GM04503 (cell line): ENCODE measurements around the gene ARAP1.

Experiments used
- DNase-seq: peaks from one replicate; pipeline ENCODE4 v3.0.0-alpha.2; 2012; ENCODE audit warnings: low read depth

The ARAP1 gene

GRCh38 chr11:72723508-72723907 lies 28.7 kb downstream of the ARAP1 start:
- DNase-seq, result no peak

DNA sequence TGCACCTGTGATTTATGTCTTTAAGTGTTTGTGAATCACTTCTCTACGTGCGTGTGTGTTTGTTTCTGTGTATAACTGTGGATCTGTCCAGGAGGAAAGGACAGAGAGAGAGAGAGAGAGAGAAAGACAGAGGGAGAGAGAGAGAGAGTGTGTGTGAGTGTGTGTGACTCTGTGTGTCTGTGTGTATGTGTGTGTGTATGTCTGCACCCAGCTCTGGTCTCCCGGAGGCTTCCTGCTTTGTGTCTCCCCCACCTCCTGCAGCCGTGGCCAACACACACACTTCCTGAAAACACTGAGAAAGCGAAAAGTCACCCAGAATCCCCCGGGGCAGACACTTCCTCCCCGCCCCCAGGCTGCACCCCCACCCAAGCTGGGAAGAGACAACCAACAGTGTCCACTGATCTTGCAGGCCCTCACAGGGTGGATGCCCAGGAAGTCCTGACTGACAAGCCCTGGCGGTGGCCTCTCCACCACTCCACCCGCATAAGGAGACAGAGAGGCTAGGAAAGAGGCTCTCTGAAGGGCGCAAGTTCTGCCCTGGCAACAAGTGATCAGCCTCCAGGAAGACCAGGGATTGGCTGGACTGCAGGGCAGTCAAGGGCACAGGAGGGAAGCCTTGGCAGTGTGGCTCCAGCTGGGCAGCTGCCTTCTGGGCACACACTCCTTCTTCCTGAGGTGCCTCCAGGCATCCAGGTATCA lies 30.0 kb downstream of the ARAP1 start:
- peak; percentile 54 for DNase-seq

GRCh38 chr11:72721689-72722049 lies 30.5 kb downstream of the ARAP1 start:
- DNase-seq, result no peak

- DNase-seq, result no peak
Observed at GRCh38 chr11:72721276-72721675, 30.9 kb downstream of the ARAP1 start.

GRCh38 chr11:72720784-72721183 lies 31.4 kb downstream of the ARAP1 start:
- no peak for DNase-seq

GRCh38 chr11:72720047-72720446 lies 32.2 kb downstream of the ARAP1 start:
- DNase-seq, result no peak

DNA sequence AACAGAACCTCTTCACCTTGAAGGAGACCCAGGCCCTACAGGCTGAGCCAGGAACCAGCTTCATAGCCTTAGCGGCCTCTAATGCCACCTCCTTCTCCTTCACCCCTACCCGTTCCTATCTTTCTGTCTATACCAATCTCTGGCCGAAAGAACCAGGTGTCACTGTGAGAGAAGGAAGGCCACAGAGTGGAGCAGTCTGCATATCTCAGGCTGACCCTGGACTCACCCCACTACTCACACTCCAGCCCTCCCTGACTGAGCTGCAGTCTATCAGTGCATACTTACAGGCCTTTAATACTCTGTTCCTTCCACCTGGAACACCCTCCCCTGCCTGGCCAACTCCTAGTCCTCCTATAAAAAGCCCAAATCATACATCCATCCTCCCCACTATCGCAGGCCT lies 32.7 kb downstream of the ARAP1 start:
- DNase-seq, result no peak

DNA sequence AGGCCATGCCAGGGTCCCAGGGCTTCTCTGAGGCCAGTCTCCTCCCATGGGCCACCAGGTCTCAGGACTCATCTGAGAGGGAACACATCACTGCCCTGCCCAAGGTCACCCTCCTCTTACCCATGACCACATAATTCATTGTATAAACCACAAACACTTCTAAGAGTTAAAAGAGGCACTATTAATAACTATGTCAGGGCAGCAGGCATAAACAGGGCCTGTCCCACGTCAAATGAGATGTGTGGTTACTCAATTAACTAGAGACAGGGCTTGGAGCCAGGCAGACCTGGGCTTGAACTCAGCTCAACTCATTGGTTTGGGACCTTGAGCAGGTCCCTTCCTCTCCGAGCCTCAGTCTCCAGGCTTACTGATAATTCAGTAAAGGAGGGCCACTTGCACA lies 33.1 kb downstream of the ARAP1 start:
- DNase-seq, result no peak

GRCh38 chr11:72718101-72718501 lies 34.1 kb downstream of the ARAP1 start:
- DNase-seq, result no peak

DNA sequence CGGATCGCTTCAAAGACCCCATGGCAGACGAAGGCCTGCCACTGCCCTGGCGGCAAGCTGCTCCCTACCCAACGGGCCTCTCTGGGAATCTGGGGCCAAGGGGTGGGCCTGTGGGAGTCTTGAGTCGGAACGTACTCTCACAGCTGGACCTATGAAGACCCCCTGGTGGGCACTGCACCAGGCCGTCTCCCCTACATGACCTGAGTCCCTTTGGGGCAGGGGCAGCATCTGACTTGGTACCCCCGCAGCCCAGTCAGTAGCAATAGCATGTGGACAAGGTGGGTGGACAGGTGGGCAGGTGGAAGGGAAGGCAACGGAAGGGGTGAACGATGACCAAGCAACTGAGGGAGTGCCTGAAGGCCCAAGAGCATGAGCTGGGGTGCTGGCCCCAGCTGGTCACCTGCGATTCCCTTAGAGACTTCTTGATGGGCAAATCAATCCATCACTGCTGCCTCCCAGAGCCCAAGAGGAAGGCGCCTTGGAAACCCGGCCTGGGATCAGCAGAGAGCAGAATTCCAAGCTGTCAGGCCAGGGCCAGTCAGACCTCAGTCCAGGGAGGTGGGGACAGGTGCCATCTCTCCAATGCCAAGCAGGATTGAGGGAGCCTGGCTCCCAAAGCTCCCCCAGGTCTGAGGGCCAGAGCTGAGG lies 35.3 kb downstream of the ARAP1 start:
- no peak for DNase-seq

DNA sequence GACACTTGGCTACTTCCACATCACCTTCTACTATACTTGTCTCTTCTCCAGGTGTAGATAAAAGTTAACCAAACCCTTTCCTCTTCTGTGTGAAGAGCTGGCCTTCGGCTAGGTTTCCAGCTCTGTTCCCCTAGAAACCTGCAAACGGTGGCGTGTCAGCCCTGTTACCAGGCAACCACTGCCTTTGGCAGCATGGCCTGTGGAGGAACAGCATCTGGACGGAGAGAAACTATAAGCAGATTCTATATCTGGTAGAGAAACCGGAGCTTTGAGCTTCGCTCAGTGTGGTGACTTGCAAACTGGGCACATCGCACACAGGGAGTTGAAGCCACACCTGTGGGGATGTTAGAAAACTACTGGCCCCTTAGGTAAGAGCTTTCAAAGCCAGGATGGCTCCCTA lies 35.9 kb downstream of the ARAP1 start:
- DNase-seq, result no peak

GRCh38 chr11:72712841-72713240 lies 39.4 kb downstream of the ARAP1 start:
- DNase-seq, result no peak

DNA sequence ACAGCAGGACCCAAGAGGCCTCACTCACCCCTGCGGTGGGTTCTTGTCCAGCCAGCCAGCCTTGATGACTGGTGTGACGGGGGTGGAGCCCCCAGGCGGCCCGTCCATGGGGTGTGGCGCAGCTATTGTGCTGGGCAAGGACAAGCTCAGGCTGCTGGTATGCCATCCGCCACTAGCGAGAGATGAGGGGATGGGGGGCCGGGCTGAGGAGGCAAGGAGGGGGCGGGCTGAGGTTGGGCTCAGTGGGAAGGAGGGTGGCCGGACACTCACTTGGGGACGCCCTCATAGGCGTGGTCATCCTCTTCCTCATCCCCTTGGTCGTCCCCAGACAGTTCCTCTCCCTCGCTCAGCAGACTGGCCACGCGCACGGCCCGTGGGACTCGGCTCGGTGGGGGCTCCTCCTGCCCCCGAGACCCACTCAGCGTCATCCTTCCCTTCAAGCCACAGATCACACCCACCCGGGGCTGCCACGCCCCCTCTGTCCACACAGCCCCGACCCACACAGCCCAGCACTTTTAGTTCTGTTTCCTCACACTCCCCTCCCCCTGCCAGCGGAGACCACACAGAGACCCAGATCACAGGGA lies 39.9 kb downstream of the ARAP1 start:
- no peak for DNase-seq

- DNase-seq, result no peak
Observed at GRCh38 chr11:72711141-72711540, 41.1 kb downstream of the ARAP1 start.

DNA sequence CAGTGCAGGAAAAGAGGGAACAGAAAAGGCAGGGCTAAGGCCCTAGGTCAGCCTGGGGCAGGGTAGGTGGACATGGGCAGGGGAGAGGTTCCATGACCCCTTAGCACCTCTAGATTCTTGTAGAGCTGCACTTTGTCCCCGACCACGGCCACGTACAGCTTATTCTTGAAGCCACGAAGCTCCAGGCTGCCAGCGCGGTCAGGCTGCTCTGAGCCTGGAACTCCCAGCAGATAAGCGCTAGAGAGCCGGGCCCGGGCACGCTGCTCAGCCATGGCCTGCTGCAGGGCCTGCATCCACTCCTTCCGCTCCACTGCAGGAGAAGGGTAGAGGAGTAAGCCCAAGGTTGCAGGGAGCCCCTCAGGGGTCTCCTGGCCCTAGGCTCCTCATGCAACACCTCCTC lies 41.9 kb downstream of the ARAP1 start:
- DNase-seq, result no peak

DNA sequence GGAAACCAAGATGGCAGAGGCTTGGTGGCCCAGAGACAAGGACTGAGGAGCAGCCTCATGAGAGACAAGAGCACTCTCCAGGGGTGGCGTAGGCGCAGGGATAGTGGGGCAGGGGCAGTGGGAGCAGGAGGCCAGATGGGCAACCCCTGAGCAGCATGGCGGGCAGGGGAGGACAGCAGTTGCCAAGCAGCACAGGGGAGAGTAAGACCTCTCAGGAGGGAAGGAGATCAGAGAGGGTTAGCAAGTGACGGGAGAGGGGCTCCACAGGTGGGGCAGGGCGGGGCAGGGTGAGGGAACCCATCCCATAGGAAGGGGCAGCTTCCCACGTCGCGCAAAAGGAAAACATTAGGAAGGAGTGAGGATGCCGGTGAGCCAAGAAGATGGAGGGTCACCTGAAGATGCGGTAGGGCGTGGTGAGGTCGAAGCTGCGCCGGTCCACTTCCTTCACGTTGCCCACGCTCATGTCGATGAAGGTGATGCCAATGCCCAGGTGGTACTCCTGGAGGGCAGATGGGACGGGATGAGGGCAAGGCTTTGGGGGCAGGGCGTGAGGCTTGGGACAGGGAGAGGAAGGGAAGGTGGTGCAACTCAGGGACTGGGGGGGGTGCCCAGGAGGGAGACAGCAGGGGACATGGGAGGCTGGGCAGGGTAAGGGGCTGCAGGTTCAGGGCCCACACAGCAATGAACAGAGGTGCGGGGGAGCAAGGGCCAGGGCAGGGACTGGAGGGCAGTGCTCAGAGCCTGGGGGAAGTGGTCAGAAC lies 42.5 kb downstream of the ARAP1 start:
- no peak for DNase-seq

- no peak for DNase-seq
Observed at GRCh38 chr11:72707032-72707431, 45.2 kb downstream of the ARAP1 start.

GRCh38 chr11:72706579-72706978 lies 45.6 kb downstream of the ARAP1 start:
- no peak for DNase-seq

- DNase-seq, result no peak
Observed at GRCh38 chr11:72705442-72706365, 46.5 kb downstream of the ARAP1 start.

GRCh38 chr11:72704783-72705265 lies 47.4 kb downstream of the ARAP1 start:
- no peak for DNase-seq

DNA sequence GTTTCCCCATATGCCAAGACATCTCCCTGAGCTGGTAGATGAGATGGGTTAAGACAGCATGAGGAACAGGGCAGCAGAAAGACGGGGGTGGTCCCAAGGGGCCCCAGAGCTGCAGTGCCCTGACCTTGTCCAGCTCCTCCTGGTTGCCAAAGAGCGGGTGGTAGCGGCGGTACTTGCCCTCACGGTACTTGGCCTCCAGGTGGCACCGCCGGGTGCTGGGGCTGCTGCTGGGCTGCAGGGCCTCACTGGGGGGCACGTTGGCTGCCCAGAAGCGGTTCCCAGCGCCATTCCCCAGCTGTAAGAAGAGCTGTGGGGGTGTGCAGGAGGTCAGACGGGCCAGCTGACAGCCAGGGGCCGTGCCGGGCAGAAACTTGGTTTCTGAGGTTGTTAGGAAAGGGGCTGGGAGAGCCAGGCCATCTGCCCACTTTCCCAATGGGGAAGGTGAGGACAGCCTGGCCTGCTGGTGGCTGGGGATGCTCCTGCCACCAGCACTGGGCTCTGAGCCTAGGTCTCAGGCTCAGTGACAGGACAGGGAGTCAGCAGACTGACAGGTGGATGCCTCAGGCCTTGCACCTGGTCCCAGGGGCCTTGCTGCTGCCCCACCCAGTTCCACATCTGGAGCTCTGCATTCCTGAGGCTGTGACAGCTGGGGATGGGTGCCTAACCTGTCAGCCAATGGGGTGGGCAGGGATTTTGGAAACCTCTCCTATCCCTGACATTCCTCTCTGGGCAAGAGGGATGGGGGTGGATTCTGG lies 48.0 kb downstream of the ARAP1 start:
- no peak for DNase-seq
